ENCODE measurements around the gene ARHGAP28.

GRCh38 chr18:6785411-6785810 lies 55.9 kb downstream of the ARHGAP28 start:
- TF ChIP-seq POLR2A (IDR thresholded peaks at IDR 0.05): no peak
- TF ChIP-seq CTCF (IDR thresholded peaks at IDR 0.05): no peak
